Nephron progenitor cell (in vitro differentiated cells): ENCODE results near the gene HOXA9.
A peak's percentile ranks its signal among the peaks of the same experiment; 100 is the strongest.

Experiments
- DNase-seq: peaks from one replicate; pipeline ENCODE4 v3.0.0; 2021
- H3K27ac Mint-ChIP-seq: 2 replicates; pipeline ENCODE4 v1.8.0; 2021; ENCODE audit warnings: mild to moderate bottlenecking, moderate library complexity, mixed read lengths
- H3K27me3 Mint-ChIP-seq: 2 replicates; pipeline ENCODE4 v1.8.0; 2021; ENCODE audit warnings: mild to moderate bottlenecking, low read depth, mixed read lengths; ENCODE audit not compliant: poor library complexity
- H3K36me3 Mint-ChIP-seq: 2 replicates; pipeline ENCODE4 v1.8.0; 2021; ENCODE audit warnings: low read depth, mixed read lengths
- H3K4me1 Mint-ChIP-seq: 2 replicates; pipeline ENCODE4 v1.8.0; 2021; ENCODE audit warnings: mixed read lengths
- H3K4me3 Mint-ChIP-seq: 2 replicates; pipeline ENCODE4 v1.8.0; 2021; ENCODE audit warnings: mild to moderate bottlenecking, moderate library complexity, mixed read lengths
- H3K9me3 Mint-ChIP-seq: 2 replicates; pipeline ENCODE4 v1.8.0; 2021; ENCODE audit warnings: mild to moderate bottlenecking, moderate library complexity, mixed read lengths
- TF ChIP-seq, protein P1 (sequence below): fragments of 200-600 bp; sonication (generic); IDR thresholded peaks from 2 replicates; pipeline ENCODE4 v1.5.0; 2021; ENCODE audit warnings: antibody characterized with exemption

HOXA9 gene

DNA sequence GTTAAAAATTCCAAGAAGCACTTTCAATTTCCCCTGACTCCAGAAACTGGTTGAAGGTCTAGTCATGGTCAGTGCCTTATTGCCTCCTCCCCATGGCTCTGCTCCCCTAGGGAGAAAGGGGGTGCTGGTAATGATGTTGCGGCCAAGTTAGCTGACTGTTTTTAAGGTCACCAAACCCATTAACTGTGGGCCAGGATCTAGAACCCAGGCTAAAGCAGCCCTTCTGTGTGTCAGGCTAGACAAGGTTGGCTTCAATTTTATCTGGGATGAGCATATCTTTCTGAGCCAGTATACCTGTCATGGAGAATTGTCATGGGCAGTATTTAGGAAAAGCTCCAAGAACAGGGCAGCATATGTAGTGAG, 45.7 kb upstream of the HOXA9 start:
- H3K9me3 Mint-ChIP-seq = no peaks in the 10 kb centered on the region
- TF ChIP-seq, protein P1, sequence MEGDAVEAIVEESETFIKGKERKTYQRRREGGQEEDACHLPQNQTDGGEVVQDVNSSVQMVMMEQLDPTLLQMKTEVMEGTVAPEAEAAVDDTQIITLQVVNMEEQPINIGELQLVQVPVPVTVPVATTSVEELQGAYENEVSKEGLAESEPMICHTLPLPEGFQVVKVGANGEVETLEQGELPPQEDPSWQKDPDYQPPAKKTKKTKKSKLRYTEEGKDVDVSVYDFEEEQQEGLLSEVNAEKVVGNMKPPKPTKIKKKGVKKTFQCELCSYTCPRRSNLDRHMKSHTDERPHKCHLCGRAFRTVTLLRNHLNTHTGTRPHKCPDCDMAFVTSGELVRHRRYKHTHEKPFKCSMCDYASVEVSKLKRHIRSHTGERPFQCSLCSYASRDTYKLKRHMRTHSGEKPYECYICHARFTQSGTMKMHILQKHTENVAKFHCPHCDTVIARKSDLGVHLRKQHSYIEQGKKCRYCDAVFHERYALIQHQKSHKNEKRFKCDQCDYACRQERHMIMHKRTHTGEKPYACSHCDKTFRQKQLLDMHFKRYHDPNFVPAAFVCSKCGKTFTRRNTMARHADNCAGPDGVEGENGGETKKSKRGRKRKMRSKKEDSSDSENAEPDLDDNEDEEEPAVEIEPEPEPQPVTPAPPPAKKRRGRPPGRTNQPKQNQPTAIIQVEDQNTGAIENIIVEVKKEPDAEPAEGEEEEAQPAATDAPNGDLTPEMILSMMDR = no peak
- H3K4me1 Mint-ChIP-seq = peaks cover 11% of the 10 kb centered on the region
- H3K36me3 Mint-ChIP-seq = no peaks in the 10 kb centered on the region
- DNase-seq = no peak
- no peak overlapping the region for H3K27ac Mint-ChIP-seq
- peaks cover 100% of the 10 kb centered on the region for H3K27me3 Mint-ChIP-seq
- H3K4me3 Mint-ChIP-seq = no peak overlapping the region

DNA sequence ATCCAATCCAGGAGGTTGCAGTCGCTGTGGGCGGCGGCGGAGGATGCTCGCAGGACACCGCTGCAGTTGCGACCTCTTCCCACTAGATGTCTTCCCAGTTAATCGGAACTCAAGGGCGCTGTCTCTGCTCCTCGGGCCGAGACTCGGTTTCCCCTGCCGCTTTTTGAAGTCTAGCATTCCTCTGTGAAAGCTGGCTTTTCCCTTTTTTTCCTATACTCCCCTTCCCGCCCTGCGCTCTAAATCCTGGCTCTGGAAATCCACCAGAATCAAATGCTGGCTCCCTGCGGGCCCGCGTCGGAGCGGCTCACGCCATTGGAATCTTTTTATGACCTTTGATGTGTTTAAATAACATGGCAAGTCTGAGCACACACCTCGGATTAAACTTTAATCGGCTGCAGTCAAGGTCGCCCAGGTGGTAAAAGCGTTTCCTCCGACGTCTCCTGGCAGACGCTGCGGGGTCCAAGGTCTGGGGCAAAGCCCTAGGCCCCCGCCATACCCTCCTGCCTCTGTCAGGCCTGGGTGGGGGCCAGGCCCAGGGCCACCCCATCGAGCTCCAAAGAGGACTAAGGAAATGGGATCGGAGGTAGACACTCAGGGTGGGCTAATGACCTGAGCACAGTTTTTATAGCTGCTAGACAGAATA, 45.2 kb upstream of the HOXA9 start:
- Mint-ChIP-seq H3K27me3 (peaks cover 100% of the 10 kb centered on the region), H3K27ac (no peak overlapping the region), H3K4me3 (peak overlapping the region; percentile 68), H3K9me3 (no peaks in the 10 kb centered on the region), H3K36me3 (no peaks in the 10 kb centered on the region), H3K4me1 (peaks cover 16% of the 10 kb centered on the region)
- peak; percentile 79 for DNase-seq
- TF ChIP-seq, protein P1 = peak; percentile 86

DNA sequence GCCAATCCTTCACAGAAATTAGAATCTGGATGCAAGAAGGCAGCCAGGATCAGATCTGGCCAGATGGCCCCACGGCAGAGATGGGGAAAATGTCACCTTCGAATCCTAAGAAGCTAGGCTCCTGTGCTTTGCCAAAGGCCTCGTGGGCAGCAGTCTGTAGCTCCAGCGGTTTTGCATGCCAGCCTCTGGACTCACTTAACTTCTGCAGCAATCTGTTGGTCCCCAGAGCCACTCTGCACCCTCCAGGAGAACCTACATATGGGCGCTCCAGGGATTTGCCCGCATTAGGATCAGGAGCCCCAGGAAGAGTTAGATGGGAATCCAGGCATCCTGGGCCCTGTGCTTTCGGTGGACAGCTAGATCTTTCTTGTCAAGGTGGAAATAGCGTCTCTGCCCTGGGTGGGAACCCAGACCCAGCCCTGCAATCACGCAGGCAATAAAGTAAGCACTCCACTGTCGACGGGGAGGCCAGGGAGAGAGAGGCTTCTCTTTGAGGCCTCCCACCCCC, 44.6 kb upstream of the HOXA9 start:
- Mint-ChIP-seq H3K9me3 (no peaks in the 10 kb centered on the region), H3K4me1 (peaks cover 21% of the 10 kb centered on the region), H3K27me3 (peaks cover 100% of the 10 kb centered on the region), H3K27ac (no peak overlapping the region), H3K36me3 (no peaks in the 10 kb centered on the region), H3K4me3 (peak overlapping the region; percentile 68)
- TF ChIP-seq, protein P1 = no peak
- no peak for DNase-seq

DNA sequence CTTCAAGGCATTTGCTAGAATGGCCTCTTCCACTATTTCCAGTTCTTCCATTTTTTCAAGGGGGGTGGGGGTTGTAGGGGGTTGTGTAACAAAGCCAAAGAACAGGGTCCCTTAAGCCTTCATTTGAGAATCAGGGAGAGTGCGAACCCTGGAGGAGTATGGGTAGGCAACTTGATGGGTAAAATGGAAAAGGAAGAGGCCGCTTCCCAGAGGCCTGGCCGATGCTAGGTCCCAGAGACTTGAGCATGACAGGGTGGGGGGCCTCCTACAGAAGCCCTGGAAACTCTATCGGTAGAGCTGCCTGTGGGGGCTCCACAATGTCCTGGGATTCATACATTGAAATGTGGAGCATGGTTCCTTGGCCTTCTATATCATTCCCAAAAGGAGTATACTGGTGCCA, 43.7 kb upstream of the HOXA9 start:
- TF ChIP-seq, protein P1 = no peak
- Mint-ChIP-seq H3K4me3 (no peak overlapping the region), H3K27ac (no peak overlapping the region), H3K9me3 (no peaks in the 10 kb centered on the region), H3K36me3 (no peaks in the 10 kb centered on the region), H3K4me1 (peaks cover 25% of the 10 kb centered on the region), H3K27me3 (peaks cover 100% of the 10 kb centered on the region)
- no peak for DNase-seq

DNA sequence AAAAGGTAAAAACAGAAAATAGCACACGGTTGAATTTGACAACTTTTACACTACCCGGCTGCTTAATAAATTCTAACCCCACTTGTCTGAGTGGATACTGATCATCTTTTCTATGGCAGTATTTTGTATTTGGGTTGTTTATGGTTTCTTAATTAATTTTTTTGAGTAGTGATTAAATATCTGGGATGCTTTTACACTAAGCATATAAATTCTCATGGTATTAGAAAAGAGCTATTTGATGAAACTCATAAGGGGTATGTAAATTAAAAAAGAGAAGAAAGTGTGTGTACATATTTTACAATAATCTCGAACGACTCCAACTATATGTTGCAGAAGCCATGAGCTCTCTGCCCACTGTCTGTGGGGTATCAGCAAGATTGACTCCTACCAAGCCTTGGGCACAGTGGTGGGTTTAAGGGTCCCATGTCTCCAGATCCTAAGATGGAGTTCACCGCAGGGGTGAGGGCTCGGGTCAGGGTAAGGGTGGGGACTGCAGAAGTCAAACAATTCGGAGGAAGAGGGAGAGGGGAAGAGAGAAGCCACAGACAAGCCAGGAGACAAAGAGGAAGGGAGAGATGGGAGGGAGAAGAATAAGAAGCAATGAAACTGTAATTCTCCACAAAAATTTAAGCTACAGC, 42.1 kb upstream of the HOXA9 start:
- TF ChIP-seq, protein P1 = no peak
- DNase-seq = no peak
- no peaks in the 10 kb centered on the region for H3K9me3 Mint-ChIP-seq
- peaks cover 100% of the 10 kb centered on the region for H3K27me3 Mint-ChIP-seq
- H3K4me3 Mint-ChIP-seq = no peak overlapping the region
- H3K36me3 Mint-ChIP-seq = no peaks in the 10 kb centered on the region
- peaks cover 25% of the 10 kb centered on the region for H3K4me1 Mint-ChIP-seq
- no peak overlapping the region for H3K27ac Mint-ChIP-seq
